ENCODE measurements around the gene XRCC6. TPM values are rescaled to one million over a fixed set of nuclear protein-coding genes. Genes with fewer than 3 reads are reported as not detected.

The XRCC6 gene
- total RNA-seq, 2 experiments from 2014 or later: 162 TPM

GRCh38 chr22:41584881-41585280 lies 36.2 kb upstream of the XRCC6 start:
- H3K9me3 Mint-ChIP-seq: no peaks in the 10 kb centered on the region
- H3K27me3 Mint-ChIP-seq: no peaks in the 10 kb centered on the region
- no peak overlapping the region for H3K27ac Mint-ChIP-seq
- no peak overlapping the region for H3K4me3 Mint-ChIP-seq
- peaks cover 15% of the 10 kb centered on the region for H3K4me1 Mint-ChIP-seq (ENCODE audit: low read depth)
- no peak overlapping the region for H3K27ac ChIP-seq (ENCODE audit: low read depth in 1 of 2, low read length in 2 of 2)
- H3K4me1 ChIP-seq (ENCODE audit: insufficient read depth, low read length): peaks cover 14% of the 10 kb centered on the region
- POLR2A ChIA-PET: no interaction called here
- H3K36me3 ChIP-seq (ENCODE audit: insufficient read depth, low read length): peaks cover 43% of the 10 kb centered on the region
- no peaks in the 10 kb centered on the region for H3K9me3 ChIP-seq (ENCODE audit: control insufficient read depth in 1 of 2, insufficient read depth in 1 of 2, low read length in 2 of 2)
- intact Hi-C loops (cut with DNase I, micrococcal nuclease): no loop called here
- no peak for ATAC-seq (ENCODE audit: poor library complexity)
- H3K4me3 ChIP-seq (ENCODE audit: low read length): no peak overlapping the region
- peaks cover 32% of the 10 kb centered on the region for H3K36me3 Mint-ChIP-seq (ENCODE audit: low read depth)
- H3K27me3 ChIP-seq (ENCODE audit: control insufficient read depth in 1 of 2, insufficient read depth in 2 of 2, low read length in 2 of 2): no peaks in the 10 kb centered on the region
- no peak for DNase-seq
- TF ChIP-seq, protein P1, sequence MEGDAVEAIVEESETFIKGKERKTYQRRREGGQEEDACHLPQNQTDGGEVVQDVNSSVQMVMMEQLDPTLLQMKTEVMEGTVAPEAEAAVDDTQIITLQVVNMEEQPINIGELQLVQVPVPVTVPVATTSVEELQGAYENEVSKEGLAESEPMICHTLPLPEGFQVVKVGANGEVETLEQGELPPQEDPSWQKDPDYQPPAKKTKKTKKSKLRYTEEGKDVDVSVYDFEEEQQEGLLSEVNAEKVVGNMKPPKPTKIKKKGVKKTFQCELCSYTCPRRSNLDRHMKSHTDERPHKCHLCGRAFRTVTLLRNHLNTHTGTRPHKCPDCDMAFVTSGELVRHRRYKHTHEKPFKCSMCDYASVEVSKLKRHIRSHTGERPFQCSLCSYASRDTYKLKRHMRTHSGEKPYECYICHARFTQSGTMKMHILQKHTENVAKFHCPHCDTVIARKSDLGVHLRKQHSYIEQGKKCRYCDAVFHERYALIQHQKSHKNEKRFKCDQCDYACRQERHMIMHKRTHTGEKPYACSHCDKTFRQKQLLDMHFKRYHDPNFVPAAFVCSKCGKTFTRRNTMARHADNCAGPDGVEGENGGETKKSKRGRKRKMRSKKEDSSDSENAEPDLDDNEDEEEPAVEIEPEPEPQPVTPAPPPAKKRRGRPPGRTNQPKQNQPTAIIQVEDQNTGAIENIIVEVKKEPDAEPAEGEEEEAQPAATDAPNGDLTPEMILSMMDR (IDR thresholded peaks at IDR 0.05): no peak
- CTCF ChIA-PET: no interaction called here

DNA sequence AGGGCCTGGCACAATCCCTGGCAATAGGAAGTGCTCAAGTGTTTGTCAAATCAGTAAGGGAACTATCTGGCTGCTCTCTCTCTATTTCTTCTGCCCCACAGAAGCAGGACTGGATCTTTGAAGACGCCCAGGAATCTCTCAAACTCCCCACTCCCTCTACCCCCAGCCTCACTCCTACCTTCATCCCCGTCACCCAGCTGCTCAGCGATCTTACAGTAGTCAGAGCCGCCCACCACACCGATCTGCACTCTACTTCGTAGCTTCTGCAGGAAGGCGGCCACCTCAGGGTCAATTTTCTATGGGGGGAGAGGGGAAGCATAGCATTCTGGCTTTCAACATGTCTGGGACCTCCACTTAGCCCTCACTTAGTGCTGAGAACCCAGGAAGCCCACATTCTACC lies 35.2 kb upstream of the XRCC6 start:
- H3K36me3 Mint-ChIP-seq (ENCODE audit: low read depth): peaks cover 26% of the 10 kb centered on the region
- ChIA-PET POLR2A (no interaction called here), CTCF (no interaction called here)
- H3K4me1 ChIP-seq (ENCODE audit: insufficient read depth, low read length): peaks cover 21% of the 10 kb centered on the region
- H3K4me3 ChIP-seq (ENCODE audit: low read length): no peak overlapping the region
- no peaks in the 10 kb centered on the region for H3K9me3 Mint-ChIP-seq
- no peaks in the 10 kb centered on the region for H3K9me3 ChIP-seq (ENCODE audit: control insufficient read depth in 1 of 2, insufficient read depth in 1 of 2, low read length in 2 of 2)
- H3K27me3 ChIP-seq (ENCODE audit: control insufficient read depth in 1 of 2, insufficient read depth in 2 of 2, low read length in 2 of 2): no peaks in the 10 kb centered on the region
- DNase-seq (no peak), ATAC-seq (ENCODE audit: poor library complexity) (no peak)
- H3K27ac ChIP-seq (ENCODE audit: low read depth in 1 of 2, low read length in 2 of 2): no peak overlapping the region
- H3K4me3 Mint-ChIP-seq: no peak overlapping the region
- no peaks in the 10 kb centered on the region for H3K27me3 Mint-ChIP-seq
- no peak overlapping the region for H3K27ac Mint-ChIP-seq
- TF ChIP-seq, protein P1 (IDR thresholded peaks at IDR 0.05): no peak
- intact Hi-C loops (cut with DNase I, micrococcal nuclease): no loop called here
- H3K36me3 ChIP-seq (ENCODE audit: insufficient read depth, low read length): peaks cover 38% of the 10 kb centered on the region
- H3K4me1 Mint-ChIP-seq (ENCODE audit: low read depth): peaks cover 17% of the 10 kb centered on the region

DNA sequence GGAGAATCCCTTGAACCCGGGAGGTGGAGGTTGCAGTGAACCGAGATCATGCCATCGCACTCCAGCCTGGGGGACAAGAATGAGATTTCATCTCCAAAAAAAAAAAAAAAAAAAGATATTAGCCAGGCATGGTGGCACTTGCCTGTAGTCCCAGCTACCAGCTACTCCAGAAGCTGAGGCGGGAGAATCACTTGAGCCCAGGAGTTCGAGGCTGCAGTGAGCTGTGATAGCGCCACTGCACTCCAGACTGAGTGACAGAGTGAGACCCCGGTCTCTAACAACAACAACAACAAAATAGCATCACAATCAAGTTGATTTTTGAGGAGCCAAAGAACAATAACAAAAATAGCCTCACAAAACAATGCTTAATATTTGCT lies 33.8 kb upstream of the XRCC6 start:
- DNase-seq (no peak), ATAC-seq (ENCODE audit: poor library complexity) (no peak)
- H3K27me3 ChIP-seq (ENCODE audit: control insufficient read depth in 1 of 2, insufficient read depth in 2 of 2, low read length in 2 of 2): no peaks in the 10 kb centered on the region
- TF ChIP-seq, protein P1 (IDR thresholded peaks at IDR 0.05): no peak
- no peaks in the 10 kb centered on the region for H3K9me3 ChIP-seq (ENCODE audit: control insufficient read depth in 1 of 2, insufficient read depth in 1 of 2, low read length in 2 of 2)
- no peaks in the 10 kb centered on the region for H3K9me3 Mint-ChIP-seq
- peaks cover 33% of the 10 kb centered on the region for H3K36me3 ChIP-seq (ENCODE audit: insufficient read depth, low read length)
- peaks cover 17% of the 10 kb centered on the region for H3K4me1 Mint-ChIP-seq (ENCODE audit: low read depth)
- H3K27me3 Mint-ChIP-seq: no peaks in the 10 kb centered on the region
- CTCF ChIA-PET: no interaction called here
- no peak overlapping the region for H3K4me3 ChIP-seq (ENCODE audit: low read length)
- POLR2A ChIA-PET: no interaction called here
- H3K4me3 Mint-ChIP-seq: peak overlapping the region; percentile 82
- intact Hi-C loops (cut with DNase I, micrococcal nuclease): no loop called here
- peaks cover 21% of the 10 kb centered on the region for H3K4me1 ChIP-seq (ENCODE audit: insufficient read depth, low read length)
- H3K27ac Mint-ChIP-seq: no peak overlapping the region
- H3K27ac ChIP-seq (ENCODE audit: low read depth in 1 of 2, low read length in 2 of 2): no peak overlapping the region
- peaks cover 23% of the 10 kb centered on the region for H3K36me3 Mint-ChIP-seq (ENCODE audit: low read depth)

All from CD4-positive, alpha-beta T cell (primary cell).